DND-41 (cell line): ENCODE measurements around the gene HOXC5.

ENCODE experiments used
- ATAC-seq: fragments of 200-7000 bp; cut with Tn5 transposase; 3 replicates; pipeline ENCODE4 v1.9.1; 2021; ENCODE audit warnings: low read depth; ENCODE audit not compliant: insufficient read depth
- DNase-seq: peaks from one replicate; pipeline ENCODE4 v3.0.0-alpha.2; 2020
- H2AFZ ChIP-seq: 2 replicates; pipeline ENCODE4 v1.6.0; 2012; ENCODE audit warnings: low read depth, low read length
- H3K27ac ChIP-seq: 2 replicates; pipeline ENCODE4 v1.5.1; 2012; ENCODE audit warnings: low read length, inconsistent platforms
- H3K27me3 ChIP-seq: fragments of 200-600 bp; sonication (generic); 2 replicates; pipeline ENCODE4 v1.6.0; 2012; ENCODE audit warnings: low read length, mild to moderate bottlenecking, inconsistent platforms; ENCODE audit not compliant: insufficient read depth, poor library complexity
- H3K36me3 ChIP-seq: 2 replicates; pipeline ENCODE4 v1.5.1; 2012; ENCODE audit warnings: low read length, inconsistent platforms; ENCODE audit not compliant: insufficient read depth
- H3K4me1 ChIP-seq: 2 replicates; pipeline ENCODE4 v1.5.1; 2012; ENCODE audit warnings: mild to moderate bottlenecking, low read length; ENCODE audit not compliant: insufficient read depth
- H3K4me2 ChIP-seq: 2 replicates; pipeline ENCODE4 v1.6.0; 2012; ENCODE audit warnings: mild to moderate bottlenecking, moderate library complexity, low read length, inconsistent platforms; ENCODE audit not compliant: insufficient read depth
- H3K4me3 ChIP-seq, 2 experiments: fragments of 200-600 bp in 1 of 2; shearing (Covaris generic) in 1 of 2; 2 replicates each; pipeline ENCODE4 v1.5.1; 2012 to 2016; ENCODE audit warnings: inconsistent platforms in 2 of 2, low read length in 2 of 2, mild to moderate bottlenecking in 2 of 2, low read depth in 1 of 2, moderate library complexity in 1 of 2
- H3K79me2 ChIP-seq: 2 replicates; pipeline ENCODE4 v1.6.0; 2012; ENCODE audit warnings: low read length, inconsistent platforms; ENCODE audit not compliant: insufficient read depth
- H3K9ac ChIP-seq: 2 replicates; pipeline ENCODE4 v1.6.0; 2012; ENCODE audit warnings: low read depth, mild to moderate bottlenecking, inconsistent platforms, low read length, moderate library complexity
- H3K9me3 ChIP-seq: 2 replicates; pipeline ENCODE4 v1.5.1; 2012; ENCODE audit warnings: low read length, moderate library complexity, mild to moderate bottlenecking, inconsistent platforms; ENCODE audit not compliant: insufficient read depth, severe bottlenecking
- H4K20me1 ChIP-seq: 2 replicates; pipeline ENCODE4 v1.6.0; 2012; ENCODE audit warnings: low read length; ENCODE audit not compliant: insufficient read depth
- EZH2 ChIP-seq: IDR thresholded peaks from 3 replicates; pipeline ENCODE4 v1.6.1; 2012; ENCODE audit warnings: borderline replicate concordance, low read depth, mild to moderate bottlenecking, moderate library complexity, low read length, inconsistent platforms; ENCODE audit not compliant: severe bottlenecking
- TF ChIP-seq, protein P1 (sequence below): IDR thresholded peaks from 2 replicates; pipeline ENCODE4 v1.5.1; 2012; ENCODE audit warnings: borderline replicate concordance, low read length, moderate library complexity, mild to moderate bottlenecking; ENCODE audit not compliant: poor library complexity, severe bottlenecking; ENCODE audit errors: extremely low read depth

Gene HOXC5

DNA sequence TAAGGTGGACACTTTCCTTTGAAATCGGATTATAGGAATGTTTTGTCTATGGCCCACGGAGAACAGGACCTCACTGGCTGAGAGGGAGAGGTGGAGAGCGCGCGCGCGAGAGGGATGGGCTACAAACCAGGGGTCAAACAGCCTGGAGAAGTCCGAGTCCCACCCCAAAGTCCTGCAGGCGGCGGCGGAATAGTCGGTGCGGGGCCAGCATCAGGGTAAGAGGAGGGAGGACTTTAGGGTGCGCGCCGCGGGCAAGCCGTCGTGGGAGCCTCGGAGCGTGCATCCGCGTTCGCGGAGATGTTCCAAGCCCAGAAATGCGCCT is 27.4 kb upstream of the HOXC5 start:
- Histone ChIP-seq H3K9me3 (no peaks in the 10 kb centered on the region), H3K79me2 (no peaks in the 10 kb centered on the region), H2AFZ (no peak overlapping the region), H3K4me1 (peaks cover 8% of the 10 kb centered on the region), H3K9ac (no peak overlapping the region), H3K4me2 (0 out of 2 replicates have a peak overlapping the region, but pooled peaks have one; percentile 39), H4K20me1 (no peaks in the 10 kb centered on the region), H3K36me3 (no peaks in the 10 kb centered on the region), H3K27me3 (peaks cover 80% of the 10 kb centered on the region), H3K27ac (no peak overlapping the region), H3K4me3 (no peak overlapping the region)
- DNase-seq (no peak), ATAC-seq (no peak)
- TF ChIP-seq, protein P1, sequence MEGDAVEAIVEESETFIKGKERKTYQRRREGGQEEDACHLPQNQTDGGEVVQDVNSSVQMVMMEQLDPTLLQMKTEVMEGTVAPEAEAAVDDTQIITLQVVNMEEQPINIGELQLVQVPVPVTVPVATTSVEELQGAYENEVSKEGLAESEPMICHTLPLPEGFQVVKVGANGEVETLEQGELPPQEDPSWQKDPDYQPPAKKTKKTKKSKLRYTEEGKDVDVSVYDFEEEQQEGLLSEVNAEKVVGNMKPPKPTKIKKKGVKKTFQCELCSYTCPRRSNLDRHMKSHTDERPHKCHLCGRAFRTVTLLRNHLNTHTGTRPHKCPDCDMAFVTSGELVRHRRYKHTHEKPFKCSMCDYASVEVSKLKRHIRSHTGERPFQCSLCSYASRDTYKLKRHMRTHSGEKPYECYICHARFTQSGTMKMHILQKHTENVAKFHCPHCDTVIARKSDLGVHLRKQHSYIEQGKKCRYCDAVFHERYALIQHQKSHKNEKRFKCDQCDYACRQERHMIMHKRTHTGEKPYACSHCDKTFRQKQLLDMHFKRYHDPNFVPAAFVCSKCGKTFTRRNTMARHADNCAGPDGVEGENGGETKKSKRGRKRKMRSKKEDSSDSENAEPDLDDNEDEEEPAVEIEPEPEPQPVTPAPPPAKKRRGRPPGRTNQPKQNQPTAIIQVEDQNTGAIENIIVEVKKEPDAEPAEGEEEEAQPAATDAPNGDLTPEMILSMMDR: no peak
- no peak for TF ChIP-seq EZH2

DNA sequence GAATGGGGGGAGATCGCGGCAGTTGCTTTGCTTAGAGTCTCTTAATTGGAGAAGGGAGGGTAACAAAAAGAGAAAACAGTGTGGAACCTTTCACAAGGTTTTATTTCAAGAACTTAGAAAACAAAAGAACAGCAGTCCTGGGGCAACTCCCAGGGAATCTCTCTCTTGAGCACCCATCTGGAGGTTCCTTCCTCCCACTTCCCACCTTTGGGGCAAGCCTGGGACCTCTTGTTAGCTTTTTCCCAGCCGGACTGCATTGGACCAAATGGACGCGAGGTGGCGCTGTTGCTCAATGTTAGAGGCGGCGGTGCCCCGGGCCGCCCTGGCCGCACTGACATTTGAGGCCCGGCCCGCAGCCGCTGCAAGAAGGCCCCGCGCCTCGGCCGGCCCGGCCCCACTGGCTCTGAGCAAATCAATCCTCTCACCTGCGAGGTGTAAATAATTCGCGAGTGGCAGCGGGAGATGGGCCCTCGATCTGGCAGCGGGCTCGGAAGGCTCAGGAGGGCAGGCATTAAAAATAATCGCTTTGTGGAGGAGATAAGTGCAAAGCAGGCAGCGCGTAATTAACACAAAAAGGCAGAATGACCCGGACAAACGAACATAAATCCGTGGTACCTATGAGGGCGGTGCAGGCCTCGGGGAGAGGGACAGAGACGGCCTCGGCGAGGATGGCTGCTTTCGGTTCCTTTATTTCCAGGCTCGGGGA is 26.8 kb upstream of the HOXC5 start:
- peak overlapping the region; percentile 25 for H3K9ac ChIP-seq
- ATAC-seq: peak; percentile 96
- peak overlapping the region; percentile 55; the same call in 1 of the 2 replicates for H2AFZ ChIP-seq
- DNase-seq: peak; percentile 78
- H3K79me2 ChIP-seq: no peaks in the 10 kb centered on the region
- H3K4me2 ChIP-seq: peak overlapping the region; percentile 39
- no peak overlapping the region for H3K4me3 ChIP-seq
- H4K20me1 ChIP-seq: no peaks in the 10 kb centered on the region
- peaks cover 85% of the 10 kb centered on the region for H3K27me3 ChIP-seq
- H3K4me1 ChIP-seq: peaks cover 8% of the 10 kb centered on the region
- no peaks in the 10 kb centered on the region for H3K9me3 ChIP-seq
- no peaks in the 10 kb centered on the region for H3K36me3 ChIP-seq
- no peak for TF ChIP-seq EZH2
- TF ChIP-seq, protein P1: peak; percentile 95
- no peak overlapping the region for H3K27ac ChIP-seq

DNA sequence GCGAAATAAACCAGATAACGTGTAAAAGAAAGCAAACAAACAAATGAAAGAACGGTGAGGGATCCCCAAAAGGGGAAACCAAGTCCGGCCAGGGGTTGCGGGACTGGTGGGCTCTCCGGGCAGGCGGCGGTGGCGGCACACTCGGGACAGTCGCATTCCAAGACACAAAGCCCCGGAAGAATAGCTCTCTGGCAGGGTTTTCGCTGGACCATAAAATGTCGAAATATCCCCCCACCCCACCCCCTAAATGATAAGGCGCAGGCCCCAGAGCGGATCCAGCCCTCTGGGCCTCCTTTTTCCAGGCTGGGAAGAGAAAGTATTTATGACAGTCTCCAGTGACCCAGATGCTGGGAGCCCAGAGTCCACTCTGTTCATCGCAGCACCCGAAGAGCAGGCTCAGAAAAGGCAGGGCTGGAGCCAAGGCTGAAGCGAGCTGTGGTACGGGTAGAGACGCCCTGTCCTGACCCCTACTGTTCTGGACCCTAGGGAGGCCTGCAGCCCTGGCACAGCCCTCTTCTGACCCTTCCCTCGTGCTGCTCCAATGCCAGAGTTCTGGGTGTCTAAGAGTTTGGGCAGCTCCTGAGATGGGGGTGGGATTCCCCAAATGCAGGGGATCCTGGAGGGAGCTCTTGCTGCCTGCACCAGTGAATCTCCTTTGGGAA is 26.2 kb upstream of the HOXC5 start:
- Histone ChIP-seq H3K27ac (no peak overlapping the region), H3K4me2 (no peak overlapping the region), H3K27me3 (peaks cover 85% of the 10 kb centered on the region), H2AFZ (no peak overlapping the region), H3K36me3 (no peaks in the 10 kb centered on the region), H3K4me3 (no peak overlapping the region), H3K9me3 (no peaks in the 10 kb centered on the region), H3K9ac (no peak overlapping the region), H3K79me2 (no peaks in the 10 kb centered on the region), H3K4me1 (peaks cover 8% of the 10 kb centered on the region), H4K20me1 (no peaks in the 10 kb centered on the region)
- no peak for TF ChIP-seq EZH2
- TF ChIP-seq, protein P1: no peak
- ATAC-seq (no peak), DNase-seq (no peak)
